HEK293 (cell line): ENCODE results near the gene DSTN.

ENCODE experiments used
- FEZF1 ChIP-seq: fragments of 450-650 bp; formaldehyde crosslinking; IDR thresholded peaks from 2 replicates; pipeline ENCODE4 v1.5.1; 2016; ENCODE audit warnings: missing biosample characterization, missing genetic modification characterization
- IKZF3 ChIP-seq: fragments of 450-650 bp; IDR thresholded peaks from 2 replicates; pipeline ENCODE4 v1.5.0; 2018; ENCODE audit warnings: missing biosample characterization, mild to moderate bottlenecking, missing genetic modification characterization, moderate library complexity
- KLF7 ChIP-seq: fragments of 450-650 bp; formaldehyde crosslinking; IDR thresholded peaks from 2 replicates; pipeline ENCODE4 v1.5.1; 2016; ENCODE audit warnings: missing biosample characterization, missing genetic modification characterization, borderline replicate concordance
- OVOL3 ChIP-seq: fragments of 450-650 bp; formaldehyde crosslinking; IDR thresholded peaks from 2 replicates; pipeline ENCODE4 v1.5.1; 2016; ENCODE audit warnings: missing biosample characterization, missing genetic modification characterization
- ZNF155 ChIP-seq: fragments of 450-650 bp; formaldehyde crosslinking; IDR thresholded peaks from 2 replicates; pipeline ENCODE4 v1.5.1; 2016; ENCODE audit warnings: missing biosample characterization, missing genetic modification characterization
- ZNF266 ChIP-seq: fragments of 450-650 bp; formaldehyde crosslinking; IDR thresholded peaks from 2 replicates; pipeline ENCODE4 v1.5.1; 2016; ENCODE audit warnings: missing biosample characterization, missing genetic modification characterization, low read depth
- ZNF274 ChIP-seq, 2 experiments: fragments of 200-500 bp in 1 of 2; fragments of 450-650 bp in 1 of 2; sonication (Bioruptor generic) in 1 of 2; formaldehyde crosslinking in 1 of 2; IDR thresholded peaks; 2 replicates each; pipeline versions ENCODE4 v1.5.1 to v1.6.1; 2014 to 2016; ENCODE audit warnings: borderline replicate concordance in 1 of 2, inconsistent platforms in 1 of 2, low read length in 1 of 2, missing biosample characterization in 1 of 2, missing genetic modification characterization in 1 of 2
- ZNF350 ChIP-seq: fragments of 450-650 bp; formaldehyde crosslinking; IDR thresholded peaks from 2 replicates; pipeline ENCODE4 v1.5.0; 2017; ENCODE audit warnings: missing biosample characterization, mild to moderate bottlenecking, missing genetic modification characterization
- ZNF549 ChIP-seq: fragments of 450-650 bp; IDR thresholded peaks from 2 replicates; pipeline ENCODE4 v1.5.1; 2018; ENCODE audit warnings: missing biosample characterization, missing genetic modification characterization, mild to moderate bottlenecking, inconsistent platforms, moderate library complexity
- ZNF561 ChIP-seq: fragments of 450-650 bp; IDR thresholded peaks from 2 replicates; pipeline ENCODE4 v1.5.1; 2018; ENCODE audit warnings: missing biosample characterization, missing genetic modification characterization, borderline replicate concordance
- ZNF623 ChIP-seq: fragments of 450-650 bp; formaldehyde crosslinking; IDR thresholded peaks from 2 replicates; pipeline ENCODE4 v1.5.1; 2016; ENCODE audit warnings: missing biosample characterization, missing genetic modification characterization
- ZNF658 ChIP-seq: fragments of 450-650 bp; formaldehyde crosslinking; IDR thresholded peaks from 2 replicates; pipeline ENCODE4; 2016; ENCODE audit warnings: missing biosample characterization, missing genetic modification characterization
- ZNF677 ChIP-seq: fragments of 450-650 bp; IDR thresholded peaks from 2 replicates; pipeline ENCODE4 v1.5.0; 2018; ENCODE audit warnings: missing biosample characterization, mild to moderate bottlenecking, missing genetic modification characterization, moderate library complexity
- ZSCAN30 ChIP-seq: fragments of 450-650 bp; IDR thresholded peaks from 2 replicates; pipeline ENCODE4 v1.5.1; 2018; ENCODE audit warnings: missing biosample characterization, mild to moderate bottlenecking, missing genetic modification characterization, moderate library complexity
- TF ChIP-seq, protein P1 (sequence below): fragments of 450-650 bp; formaldehyde crosslinking; IDR thresholded peaks from 2 replicates; pipeline ENCODE4 v1.5.1; 2016; ENCODE audit warnings: missing biosample characterization, missing genetic modification characterization
- TF ChIP-seq, protein P2 (sequence below): fragments of 450-650 bp; formaldehyde crosslinking; IDR thresholded peaks from 2 replicates; pipeline ENCODE4 v1.5.1; 2017; ENCODE audit warnings: missing biosample characterization, missing genetic modification characterization
- TF ChIP-seq, protein P3 (sequence below): fragments of 450-650 bp; formaldehyde crosslinking; IDR thresholded peaks from 2 replicates; pipeline ENCODE4 v1.5.1; 2016; ENCODE audit warnings: missing biosample characterization, missing genetic modification characterization, borderline replicate concordance
- TF ChIP-seq, protein P4 (sequence below): fragments of 450-650 bp; IDR thresholded peaks from 2 replicates; pipeline ENCODE4 v1.5.1; 2018; ENCODE audit warnings: missing biosample characterization, mild to moderate bottlenecking, missing genetic modification characterization
- TF ChIP-seq, protein P5 (sequence below): fragments of 450-650 bp; formaldehyde crosslinking; IDR thresholded peaks from 2 replicates; pipeline ENCODE4 v1.5.1; 2016; ENCODE audit warnings: missing biosample characterization, missing genetic modification characterization
- TF ChIP-seq, protein P6 (sequence below): fragments of 450-650 bp; IDR thresholded peaks from 2 replicates; pipeline ENCODE4 v1.5.1; 2018; ENCODE audit warnings: missing biosample characterization, missing genetic modification characterization
- TF ChIP-seq, protein P7 (sequence below): fragments of 450-650 bp; formaldehyde crosslinking; IDR thresholded peaks from 2 replicates; pipeline ENCODE4 v1.5.1; 2016; ENCODE audit warnings: missing biosample characterization, missing genetic modification characterization
- TF ChIP-seq, protein P8 (sequence below): fragments of 450-650 bp; formaldehyde crosslinking; IDR thresholded peaks from 2 replicates; pipeline ENCODE4 v1.5.1; 2016; ENCODE audit warnings: missing biosample characterization, missing genetic modification characterization

Gene DSTN

DNA sequence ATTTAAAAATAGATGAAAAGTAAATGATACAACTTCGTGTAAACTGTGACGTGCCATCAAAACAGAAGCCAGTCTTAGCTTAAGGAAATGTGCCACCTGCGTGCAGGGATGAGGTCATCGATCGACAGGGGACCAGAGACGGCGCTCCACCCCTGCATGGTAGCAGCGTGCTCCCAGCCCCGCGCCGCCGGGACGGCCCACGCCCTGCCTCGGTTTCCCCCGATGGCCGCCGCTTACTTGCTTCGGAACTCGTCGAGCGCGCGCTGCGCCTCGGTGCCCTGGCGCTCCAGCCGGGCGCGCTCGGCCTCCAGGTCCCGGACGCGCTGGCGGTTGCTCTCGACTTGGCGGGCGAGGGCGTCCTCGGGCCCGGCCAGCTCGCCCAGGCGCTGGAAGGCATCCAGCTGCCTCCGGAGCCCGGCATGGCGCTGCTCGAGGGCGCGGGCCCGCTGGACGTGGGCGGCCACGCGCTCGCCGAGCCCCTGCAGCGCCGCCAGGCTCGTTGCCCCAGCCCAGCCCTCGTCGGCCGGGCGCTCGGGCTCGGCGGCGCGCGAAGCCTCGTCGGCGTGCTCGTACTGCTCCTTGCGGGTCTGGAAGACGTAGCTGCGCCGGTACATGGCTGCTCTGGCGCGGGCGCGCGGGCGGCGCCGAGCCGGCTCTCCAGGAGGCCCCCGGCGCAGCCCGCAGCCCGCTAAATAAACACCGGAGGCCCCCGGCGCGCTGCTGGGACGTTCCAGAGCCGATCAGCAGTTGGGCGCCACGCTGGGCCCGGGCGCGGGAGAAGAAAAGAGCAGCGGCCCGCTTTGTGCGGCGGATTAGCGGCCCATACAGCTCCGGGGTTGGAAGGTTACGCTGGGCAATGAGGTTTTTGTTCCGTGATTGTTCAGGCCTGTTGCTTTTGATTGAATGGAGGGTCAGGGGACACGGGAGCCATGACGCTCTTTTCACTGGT is 38.9 kb upstream of the DSTN start, which contains the start of gene BFSP1 (continued):
- peak; percentile 92 for TF ChIP-seq FEZF1 (tag by site-specific recombination)
- TF ChIP-seq, protein P1, sequence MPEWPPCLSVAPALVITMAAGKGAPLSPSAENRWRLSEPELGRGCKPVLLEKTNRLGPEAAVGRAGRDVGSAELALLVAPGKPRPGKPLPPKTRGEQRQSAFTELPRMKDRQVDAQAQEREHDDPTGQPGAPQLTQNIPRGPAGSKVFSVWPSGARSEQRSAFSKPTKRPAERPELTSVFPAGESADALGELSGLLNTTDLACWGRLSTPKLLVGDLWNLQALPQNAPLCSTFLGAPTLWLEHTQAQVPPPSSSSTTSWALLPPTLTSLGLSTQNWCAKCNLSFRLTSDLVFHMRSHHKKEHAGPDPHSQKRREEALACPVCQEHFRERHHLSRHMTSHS = no peak
- TF ChIP-seq, protein P2, sequence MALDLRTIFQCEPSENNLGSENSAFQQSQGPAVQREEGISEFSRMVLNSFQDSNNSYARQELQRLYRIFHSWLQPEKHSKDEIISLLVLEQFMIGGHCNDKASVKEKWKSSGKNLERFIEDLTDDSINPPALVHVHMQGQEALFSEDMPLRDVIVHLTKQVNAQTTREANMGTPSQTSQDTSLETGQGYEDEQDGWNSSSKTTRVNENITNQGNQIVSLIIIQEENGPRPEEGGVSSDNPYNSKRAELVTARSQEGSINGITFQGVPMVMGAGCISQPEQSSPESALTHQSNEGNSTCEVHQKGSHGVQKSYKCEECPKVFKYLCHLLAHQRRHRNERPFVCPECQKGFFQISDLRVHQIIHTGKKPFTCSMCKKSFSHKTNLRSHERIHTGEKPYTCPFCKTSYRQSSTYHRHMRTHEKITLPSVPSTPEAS (tag by site-specific recombination) = no peak
- no peak for TF ChIP-seq OVOL3
- no peak for TF ChIP-seq ZNF677 (tag by site-specific recombination)
- TF ChIP-seq ZNF658 (tag by site-specific recombination) = no peak
- TF ChIP-seq, protein P3, sequence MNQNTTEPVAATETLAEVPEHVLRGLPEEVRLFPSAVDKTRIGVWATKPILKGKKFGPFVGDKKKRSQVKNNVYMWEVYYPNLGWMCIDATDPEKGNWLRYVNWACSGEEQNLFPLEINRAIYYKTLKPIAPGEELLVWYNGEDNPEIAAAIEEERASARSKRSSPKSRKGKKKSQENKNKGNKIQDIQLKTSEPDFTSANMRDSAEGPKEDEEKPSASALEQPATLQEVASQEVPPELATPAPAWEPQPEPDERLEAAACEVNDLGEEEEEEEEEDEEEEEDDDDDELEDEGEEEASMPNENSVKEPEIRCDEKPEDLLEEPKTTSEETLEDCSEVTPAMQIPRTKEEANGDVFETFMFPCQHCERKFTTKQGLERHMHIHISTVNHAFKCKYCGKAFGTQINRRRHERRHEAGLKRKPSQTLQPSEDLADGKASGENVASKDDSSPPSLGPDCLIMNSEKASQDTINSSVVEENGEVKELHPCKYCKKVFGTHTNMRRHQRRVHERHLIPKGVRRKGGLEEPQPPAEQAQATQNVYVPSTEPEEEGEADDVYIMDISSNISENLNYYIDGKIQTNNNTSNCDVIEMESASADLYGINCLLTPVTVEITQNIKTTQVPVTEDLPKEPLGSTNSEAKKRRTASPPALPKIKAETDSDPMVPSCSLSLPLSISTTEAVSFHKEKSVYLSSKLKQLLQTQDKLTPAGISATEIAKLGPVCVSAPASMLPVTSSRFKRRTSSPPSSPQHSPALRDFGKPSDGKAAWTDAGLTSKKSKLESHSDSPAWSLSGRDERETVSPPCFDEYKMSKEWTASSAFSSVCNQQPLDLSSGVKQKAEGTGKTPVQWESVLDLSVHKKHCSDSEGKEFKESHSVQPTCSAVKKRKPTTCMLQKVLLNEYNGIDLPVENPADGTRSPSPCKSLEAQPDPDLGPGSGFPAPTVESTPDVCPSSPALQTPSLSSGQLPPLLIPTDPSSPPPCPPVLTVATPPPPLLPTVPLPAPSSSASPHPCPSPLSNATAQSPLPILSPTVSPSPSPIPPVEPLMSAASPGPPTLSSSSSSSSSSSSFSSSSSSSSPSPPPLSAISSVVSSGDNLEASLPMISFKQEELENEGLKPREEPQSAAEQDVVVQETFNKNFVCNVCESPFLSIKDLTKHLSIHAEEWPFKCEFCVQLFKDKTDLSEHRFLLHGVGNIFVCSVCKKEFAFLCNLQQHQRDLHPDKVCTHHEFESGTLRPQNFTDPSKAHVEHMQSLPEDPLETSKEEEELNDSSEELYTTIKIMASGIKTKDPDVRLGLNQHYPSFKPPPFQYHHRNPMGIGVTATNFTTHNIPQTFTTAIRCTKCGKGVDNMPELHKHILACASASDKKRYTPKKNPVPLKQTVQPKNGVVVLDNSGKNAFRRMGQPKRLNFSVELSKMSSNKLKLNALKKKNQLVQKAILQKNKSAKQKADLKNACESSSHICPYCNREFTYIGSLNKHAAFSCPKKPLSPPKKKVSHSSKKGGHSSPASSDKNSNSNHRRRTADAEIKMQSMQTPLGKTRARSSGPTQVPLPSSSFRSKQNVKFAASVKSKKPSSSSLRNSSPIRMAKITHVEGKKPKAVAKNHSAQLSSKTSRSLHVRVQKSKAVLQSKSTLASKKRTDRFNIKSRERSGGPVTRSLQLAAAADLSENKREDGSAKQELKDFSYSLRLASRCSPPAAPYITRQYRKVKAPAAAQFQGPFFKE = no peak
- no peak for TF ChIP-seq ZNF266 (tag by site-specific recombination)
- TF ChIP-seq ZNF155 = no peak
- TF ChIP-seq, protein P4, sequence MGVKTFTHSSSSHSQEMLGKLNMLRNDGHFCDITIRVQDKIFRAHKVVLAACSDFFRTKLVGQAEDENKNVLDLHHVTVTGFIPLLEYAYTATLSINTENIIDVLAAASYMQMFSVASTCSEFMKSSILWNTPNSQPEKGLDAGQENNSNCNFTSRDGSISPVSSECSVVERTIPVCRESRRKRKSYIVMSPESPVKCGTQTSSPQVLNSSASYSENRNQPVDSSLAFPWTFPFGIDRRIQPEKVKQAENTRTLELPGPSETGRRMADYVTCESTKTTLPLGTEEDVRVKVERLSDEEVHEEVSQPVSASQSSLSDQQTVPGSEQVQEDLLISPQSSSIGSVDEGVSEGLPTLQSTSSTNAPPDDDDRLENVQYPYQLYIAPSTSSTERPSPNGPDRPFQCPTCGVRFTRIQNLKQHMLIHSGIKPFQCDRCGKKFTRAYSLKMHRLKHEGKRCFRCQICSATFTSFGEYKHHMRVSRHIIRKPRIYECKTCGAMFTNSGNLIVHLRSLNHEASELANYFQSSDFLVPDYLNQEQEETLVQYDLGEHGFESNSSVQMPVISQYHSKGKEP (tag by site-specific recombination) = no peak
- TF ChIP-seq KLF7 (tag by site-specific recombination) = no peak
- TF ChIP-seq, protein P5, sequence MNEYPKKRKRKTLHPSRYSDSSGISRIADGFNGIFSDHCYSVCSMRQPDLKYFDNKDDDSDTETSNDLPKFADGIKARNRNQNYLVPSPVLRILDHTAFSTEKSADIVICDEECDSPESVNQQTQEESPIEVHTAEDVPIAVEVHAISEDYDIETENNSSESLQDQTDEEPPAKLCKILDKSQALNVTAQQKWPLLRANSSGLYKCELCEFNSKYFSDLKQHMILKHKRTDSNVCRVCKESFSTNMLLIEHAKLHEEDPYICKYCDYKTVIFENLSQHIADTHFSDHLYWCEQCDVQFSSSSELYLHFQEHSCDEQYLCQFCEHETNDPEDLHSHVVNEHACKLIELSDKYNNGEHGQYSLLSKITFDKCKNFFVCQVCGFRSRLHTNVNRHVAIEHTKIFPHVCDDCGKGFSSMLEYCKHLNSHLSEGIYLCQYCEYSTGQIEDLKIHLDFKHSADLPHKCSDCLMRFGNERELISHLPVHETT (tag by site-specific recombination) = no peak
- TF ChIP-seq ZNF350 (tag by site-specific recombination) = no peak
- no peak for TF ChIP-seq IKZF3 (tag by site-specific recombination)
- TF ChIP-seq ZNF549 (tag by site-specific recombination) = no peak
- TF ChIP-seq, protein P6, sequence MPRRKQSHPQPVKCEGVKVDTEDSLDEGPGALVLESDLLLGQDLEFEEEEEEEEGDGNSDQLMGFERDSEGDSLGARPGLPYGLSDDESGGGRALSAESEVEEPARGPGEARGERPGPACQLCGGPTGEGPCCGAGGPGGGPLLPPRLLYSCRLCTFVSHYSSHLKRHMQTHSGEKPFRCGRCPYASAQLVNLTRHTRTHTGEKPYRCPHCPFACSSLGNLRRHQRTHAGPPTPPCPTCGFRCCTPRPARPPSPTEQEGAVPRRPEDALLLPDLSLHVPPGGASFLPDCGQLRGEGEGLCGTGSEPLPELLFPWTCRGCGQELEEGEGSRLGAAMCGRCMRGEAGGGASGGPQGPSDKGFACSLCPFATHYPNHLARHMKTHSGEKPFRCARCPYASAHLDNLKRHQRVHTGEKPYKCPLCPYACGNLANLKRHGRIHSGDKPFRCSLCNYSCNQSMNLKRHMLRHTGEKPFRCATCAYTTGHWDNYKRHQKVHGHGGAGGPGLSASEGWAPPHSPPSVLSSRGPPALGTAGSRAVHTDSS (tag by site-specific recombination) = no peak
- TF ChIP-seq ZNF623 (tag by site-specific recombination) = no peak
- TF ChIP-seq, protein P7, sequence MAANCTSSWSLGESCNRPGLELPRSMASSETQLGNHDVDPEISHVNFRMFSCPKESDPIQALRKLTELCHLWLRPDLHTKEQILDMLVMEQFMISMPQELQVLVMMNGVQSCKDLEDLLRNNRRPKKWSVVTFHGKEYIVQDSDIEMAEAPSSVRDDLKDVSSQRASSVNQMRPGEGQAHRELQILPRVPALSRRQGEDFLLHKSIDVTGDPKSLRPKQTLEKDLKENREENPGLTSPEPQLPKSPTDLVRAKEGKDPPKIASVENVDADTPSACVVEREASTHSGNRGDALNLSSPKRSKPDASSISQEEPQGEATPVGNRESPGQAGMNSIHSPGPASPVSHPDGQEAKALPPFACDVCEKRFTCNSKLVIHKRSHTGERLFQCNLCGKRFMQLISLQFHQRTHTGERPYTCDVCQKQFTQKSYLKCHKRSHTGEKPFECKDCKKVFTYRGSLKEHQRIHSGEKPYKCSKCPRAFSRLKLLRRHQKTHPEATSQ = 0 out of 2 replicates have a peak, but pooled peaks have one; percentile 16
- TF ChIP-seq ZNF561 (tag by site-specific recombination) = no peak
- TF ChIP-seq, protein P8, sequence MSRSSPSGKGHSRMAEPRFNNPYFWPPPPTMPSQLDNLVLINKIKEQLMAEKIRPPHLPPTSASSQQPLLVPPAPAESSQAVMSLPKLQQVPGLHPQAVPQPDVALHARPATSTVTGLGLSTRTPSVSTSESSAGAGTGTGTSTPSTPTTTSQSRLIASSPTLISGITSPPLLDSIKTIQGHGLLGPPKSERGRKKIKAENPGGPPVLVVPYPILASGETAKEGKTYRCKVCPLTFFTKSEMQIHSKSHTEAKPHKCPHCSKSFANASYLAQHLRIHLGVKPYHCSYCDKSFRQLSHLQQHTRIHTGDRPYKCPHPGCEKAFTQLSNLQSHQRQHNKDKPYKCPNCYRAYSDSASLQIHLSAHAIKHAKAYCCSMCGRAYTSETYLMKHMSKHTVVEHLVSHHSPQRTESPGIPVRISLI (tag by site-specific recombination) = no peak
- TF ChIP-seq ZNF274 (IDR thresholded peaks at IDR 0.05; ENCODE audit: low read length) = no peak
- TF ChIP-seq ZNF274 (tag by site-specific recombination; IDR thresholded peaks at IDR 0.05; ENCODE audit: borderline replicate concordance) = no peak
- peak; percentile 27; the same call in 1 of the 2 replicates for TF ChIP-seq ZSCAN30 (tag by site-specific recombination)
